HAP-1 (cell line): ENCODE results near the gene C11orf97.

Experiments used
- DNase-seq, 2 experiments: peaks; one replicate each; pipeline ENCODE4 v3.0.0-alpha.2; 2016 to 2020; ENCODE audit warnings: low spot score in 2 of 2
- H3K27me3 ChIP-seq: fragments of 250-450 bp; sonication (Bioruptor Pico); 2 replicates; pipeline ENCODE4 v1.5.1; 2020; ENCODE audit warnings: low read depth, mild to moderate bottlenecking, moderate library complexity
- H3K36me3 ChIP-seq: fragments of 250-450 bp; sonication (Bioruptor Pico); replicated peaks from 2 replicates; pipeline ENCODE4 v1.5.1; 2020; ENCODE audit warnings: mild to moderate bottlenecking
- H3K4me1 ChIP-seq: fragments of 250-450 bp; sonication (Bioruptor Pico); 2 replicates; pipeline ENCODE4 v1.5.1; 2020; ENCODE audit warnings: mild to moderate bottlenecking
- H3K4me3 ChIP-seq: fragments of 250-450 bp; sonication (Bioruptor Pico); 2 replicates; pipeline ENCODE4 v1.5.1; 2020; ENCODE audit warnings: mild to moderate bottlenecking, moderate library complexity
- H3K9me3 ChIP-seq: fragments of 250-450 bp; sonication (Bioruptor Pico); 2 replicates; pipeline ENCODE4 v1.5.1; 2020; ENCODE audit warnings: mild to moderate bottlenecking, moderate library complexity
- in situ Hi-C: fragments of 300-500 bp; cut with MboI; formaldehyde crosslinking; loops from 3 replicates; pipeline ENCODE4 v1.14.3; 2020; ENCODE audit warnings: low sequenced_read_pairs, inconsistent platforms, mixed read lengths

C11orf97 gene

DNA sequence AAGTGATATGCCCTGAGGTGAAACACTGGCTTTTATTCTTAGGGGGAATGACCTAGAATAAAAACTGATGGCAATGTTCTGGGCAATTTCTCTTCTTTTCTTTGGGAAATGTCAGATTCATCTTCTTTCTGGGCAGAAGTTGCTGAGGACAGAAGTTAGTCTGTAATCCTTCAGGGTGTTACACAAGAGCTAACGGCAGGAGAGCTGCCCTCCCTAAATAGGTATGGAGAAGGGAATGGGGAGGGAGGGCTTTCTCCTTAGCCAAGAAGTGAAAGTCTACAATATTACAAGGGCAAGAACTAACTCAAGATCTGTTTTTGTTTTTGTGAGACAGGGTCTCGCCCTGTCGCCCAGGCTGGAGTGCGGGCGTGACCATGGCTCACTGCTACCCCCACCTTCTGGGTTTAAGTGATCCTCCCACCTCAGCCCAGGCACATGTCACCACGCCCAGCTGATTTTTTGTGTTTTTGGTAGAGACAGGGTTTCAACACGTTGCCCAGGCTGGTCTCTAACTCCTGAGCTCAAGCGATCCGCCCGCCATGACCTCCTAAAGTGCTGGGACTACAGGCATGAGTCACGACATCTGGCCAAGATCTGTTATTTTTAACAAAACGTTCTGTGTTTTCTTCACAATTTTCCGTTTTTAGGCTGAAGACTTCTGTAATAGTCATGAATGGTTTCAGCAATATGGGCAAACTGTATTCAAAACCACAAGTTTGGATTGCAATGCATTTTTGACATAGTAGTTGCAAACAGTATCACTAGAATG is 62.1 kb downstream of the C11orf97 start:
- in situ Hi-C loops: no loop called here
- no peaks in the 10 kb centered on the region for H3K9me3 ChIP-seq
- no peak for DNase-seq
- no peak overlapping the region for H3K4me3 ChIP-seq
- no peaks in the 10 kb centered on the region for H3K4me1 ChIP-seq
- H3K36me3 ChIP-seq: no peaks in the 10 kb centered on the region
- H3K27me3 ChIP-seq: no peaks in the 10 kb centered on the region; the same call in 1 of the 2 replicates

DNA sequence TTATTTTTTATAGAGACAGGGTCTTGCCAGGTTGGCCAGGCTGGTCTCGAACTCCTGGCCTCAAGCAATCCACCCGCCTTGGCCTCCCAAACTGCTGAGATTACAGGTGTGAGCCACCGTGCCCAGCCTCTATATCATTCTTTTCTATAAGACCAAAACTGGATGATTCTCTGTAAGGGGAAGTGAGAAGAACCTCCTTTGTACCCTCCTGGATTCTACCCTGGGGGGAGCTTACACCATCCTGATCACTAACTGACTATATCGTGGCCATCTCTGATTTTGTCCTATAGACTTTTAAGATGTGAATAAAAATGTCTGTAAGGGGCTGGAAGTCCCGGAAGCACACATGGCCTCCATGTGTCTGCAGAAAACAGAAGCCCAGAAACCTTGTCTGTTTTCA is 64.0 kb downstream of the C11orf97 start:
- Histone ChIP-seq H3K4me1 (no peaks in the 10 kb centered on the region), H3K27me3 (no peaks in the 10 kb centered on the region; the same call in 1 of the 2 replicates), H3K9me3 (no peaks in the 10 kb centered on the region), H3K4me3 (no peak overlapping the region), H3K36me3 (no peaks in the 10 kb centered on the region)
- DNase-seq: no peak
- in situ Hi-C loops: no loop called here

DNA sequence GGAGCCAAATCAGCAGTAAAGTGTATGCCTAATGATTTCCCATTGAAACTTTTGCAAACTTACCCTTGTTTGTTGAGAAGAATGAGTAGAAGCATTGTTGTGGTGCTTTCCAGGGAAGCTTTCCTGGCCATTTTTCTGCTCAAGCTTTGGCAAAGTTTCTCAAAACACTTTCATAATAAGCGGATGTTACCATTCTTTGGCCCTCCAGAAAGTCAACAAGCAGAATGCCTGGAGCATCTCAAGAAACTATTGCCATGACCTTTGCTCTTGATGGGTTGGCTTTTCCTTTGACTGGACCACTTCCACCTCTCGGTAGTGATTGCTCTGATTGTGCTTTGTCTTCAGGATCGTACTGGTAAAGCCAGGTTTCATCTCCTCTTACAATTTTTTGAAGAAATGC is 65.6 kb downstream of the C11orf97 start:
- in situ Hi-C loops: no loop called here
- H3K9me3 ChIP-seq: no peaks in the 10 kb centered on the region
- H3K4me3 ChIP-seq: no peak overlapping the region
- H3K36me3 ChIP-seq: no peaks in the 10 kb centered on the region
- no peak for DNase-seq
- H3K4me1 ChIP-seq: no peaks in the 10 kb centered on the region
- H3K27me3 ChIP-seq: no peaks in the 10 kb centered on the region; the same call in 1 of the 2 replicates
